Activated T-helper 17 cell treated with anti-CD3 and anti-CD28 coated beads, Interleukin-2, amount 50 U/mL, for 72 hours (primary cell): ENCODE results near the gene NAGK. TPM values are rescaled to one million over a fixed set of nuclear protein-coding genes. Genes with fewer than 3 reads are reported as not detected.

Experiments
- ATAC-seq: fragments of 150-1000 bp; cut with Tn5 transposase; replicated peaks from 2 replicates; pipeline ENCODE4 v1.10.0; 2021; ENCODE audit warnings: mild to moderate bottlenecking, moderate library complexity
- H3K27ac Mint-ChIP-seq: one replicate; pipeline ENCODE4 v1.8.0; 2022; ENCODE audit warnings: mixed read lengths
- H3K27me3 Mint-ChIP-seq: one replicate; pipeline ENCODE4 v1.8.0; 2022; ENCODE audit warnings: mixed read lengths
- H3K36me3 Mint-ChIP-seq: one replicate; pipeline ENCODE4 v1.8.0; 2022; ENCODE audit warnings: low read depth, mild to moderate bottlenecking, mixed read lengths
- H3K4me1 Mint-ChIP-seq: one replicate; pipeline ENCODE4 v1.8.0; 2022; ENCODE audit warnings: mixed read lengths
- H3K4me3 Mint-ChIP-seq: one replicate; pipeline ENCODE4 v1.8.0; 2022; ENCODE audit warnings: mild to moderate bottlenecking, mixed read lengths
- H3K9me3 Mint-ChIP-seq: one replicate; pipeline ENCODE4 v1.8.0; 2022; ENCODE audit warnings: mixed read lengths
- total RNA-seq, 2 donors: library from RNA; stranded (reverse); gene quantifications; one replicate each; pipeline ENCODE4 v1.2.3, GENCODE V29; 2022

The NAGK gene
- total RNA-seq, 2 donors from 2014 or later, result 44.1 to 55.4 TPM

- no peak for ATAC-seq
- Mint-ChIP-seq H3K4me3 (no peak overlapping the region), H3K9me3 (no peaks in the 10 kb centered on the region), H3K27me3 (no peaks in the 10 kb centered on the region), H3K27ac (no peak overlapping the region), H3K4me1 (no peaks in the 10 kb centered on the region), H3K36me3 (peaks cover 44% of the 10 kb centered on the region)
Observed at GRCh38 chr2:71120195-71120594, 51.7 kb downstream of the NAGK start.

GRCh38 chr2:71121479-71121878, 53.0 kb downstream of the NAGK start:
- Mint-ChIP-seq H3K27me3 (no peaks in the 10 kb centered on the region), H3K4me1 (no peaks in the 10 kb centered on the region), H3K36me3 (peaks cover 38% of the 10 kb centered on the region)

GRCh38 chr2:71122387-71123298, 54.2 kb downstream of the NAGK start:
- Mint-ChIP-seq H3K4me3 (no peak overlapping the region), H3K27me3 (no peaks in the 10 kb centered on the region), H3K4me1 (no peaks in the 10 kb centered on the region), H3K9me3 (no peaks in the 10 kb centered on the region), H3K36me3 (peaks cover 27% of the 10 kb centered on the region), H3K27ac (no peak overlapping the region)
- no peak for ATAC-seq

More at GRCh38 chr2:71121479-71121878, 53.0 kb downstream of the NAGK start:
- no peak for ATAC-seq
- Mint-ChIP-seq H3K9me3 (no peaks in the 10 kb centered on the region), H3K27ac (no peak overlapping the region), H3K4me3 (no peak overlapping the region)

GRCh38 chr2:71125506-71126294, 57.3 kb downstream of the NAGK start:
- no peak for ATAC-seq
- H3K9me3 Mint-ChIP-seq, result no peaks in the 10 kb centered on the region
- no peak overlapping the region for H3K27ac Mint-ChIP-seq
- peaks cover 4% of the 10 kb centered on the region for H3K4me1 Mint-ChIP-seq
- H3K36me3 Mint-ChIP-seq, result peaks cover 16% of the 10 kb centered on the region
- no peak overlapping the region for H3K4me3 Mint-ChIP-seq
- no peaks in the 10 kb centered on the region for H3K27me3 Mint-ChIP-seq

- H3K36me3 Mint-ChIP-seq, result peaks cover 16% of the 10 kb centered on the region
- peaks cover 4% of the 10 kb centered on the region for H3K4me1 Mint-ChIP-seq
- H3K9me3 Mint-ChIP-seq, result no peaks in the 10 kb centered on the region
- no peak for ATAC-seq
- no peak overlapping the region for H3K27ac Mint-ChIP-seq
- no peak overlapping the region for H3K4me3 Mint-ChIP-seq
- H3K27me3 Mint-ChIP-seq, result no peaks in the 10 kb centered on the region
Observed at GRCh38 chr2:71126957-71127356, 58.5 kb downstream of the NAGK start.

Other genes with a start within 250 kb of the NAGK start
- gene CLEC4F, start 248.0 kb upstream of the NAGK start, total RNA-seq, result under 1 TPM in 1 of 2 donors, not detected in 1; 0.35 TPM
- gene CD207, start 232.8 kb upstream of the NAGK start, total RNA-seq, result not detected
- not detected for gene VAX2, start 168.1 kb upstream of the NAGK start, total RNA-seq
- not detected for gene ATP6V1B1, start 132.7 kb upstream of the NAGK start, total RNA-seq
- under 1 TPM in 1 of 2 donors, not detected in 1; 0.56 TPM for gene ANKRD53, start 90.0 kb upstream of the NAGK start, total RNA-seq
- gene TEX261, start 73.8 kb upstream of the NAGK start, total RNA-seq, result 10 to 100 TPM; 27.2 to 66.9 TPM
- gene MCEE, start 61.6 kb downstream of the NAGK start, total RNA-seq, result 10 to 100 TPM; 14.1 to 15.6 TPM
- 10 to 100 TPM; 26.7 to 44.0 TPM for gene MPHOSPH10, start 62.0 kb downstream of the NAGK start, total RNA-seq
- gene PAIP2B, start 158.5 kb downstream of the NAGK start, total RNA-seq, result 1 to 10 TPM; 1.3 to 3.3 TPM